Right lobe of liver (tissue), 6 donors: ENCODE results near the gene VSIG4. TPM values are rescaled to one million over a fixed set of nuclear protein-coding genes. Genes with fewer than 3 reads are reported as not detected.

Experiments
- ATAC-seq, 4 donors: fragments of 200-7000 bp; cut with Tn5 transposase; one replicate each; pipeline ENCODE4 v1.9.1; 2020; ENCODE audit warnings: mild to moderate bottlenecking in 4 of 4, moderate library complexity in 4 of 4
- DNase-seq, 3 donors: peaks; one replicate each; pipeline ENCODE4 v3.0.0-alpha.2; 2020
- H3K27ac ChIP-seq, 3 donors: fragments of 200-600 bp; one replicate each; pipeline ENCODE4 v1.8.0; 2022
- H3K27me3 ChIP-seq, 2 donors: fragments of 200-600 bp; one replicate each; pipeline ENCODE4 v1.8.0; 2022
- H3K36me3 ChIP-seq, 4 donors: fragments of 200-600 bp; sonication (generic) in 1 of 4; one replicate each; pipeline versions ENCODE4 v1.5.1 to v1.8.0; 2017 to 2022; ENCODE audit warnings: control low read depth in 1 of 4
- H3K4me1 ChIP-seq, 4 donors: fragments of 200-600 bp; sonication (generic) in 1 of 4; one replicate each; pipeline versions ENCODE4 v1.5.1 to v1.8.0; 2017 to 2022; ENCODE audit warnings: control low read depth in 1 of 4
- H3K4me3 ChIP-seq, 3 donors: fragments of 200-600 bp; one replicate each; pipeline ENCODE4 v1.8.0; 2022
- H3K9me3 ChIP-seq, 4 donors: fragments of 200-600 bp; sonication (generic) in 1 of 4; one replicate each; pipeline versions ENCODE4 v1.5.1 to v1.8.0; 2017 to 2022; ENCODE audit warnings: control low read depth in 1 of 4
- CTCF ChIP-seq, 4 donors: fragments of 200-600 bp in 3 of 4; fragments of 450-650 bp in 1 of 4; IDR thresholded peaks; one replicate each; pipeline versions ENCODE4 v1.5.1 to v1.8.0; 2016 to 2022; ENCODE audit warnings: antibody characterized with exemption in 4 of 4, mild to moderate bottlenecking in 2 of 4
- POLR2A ChIP-seq: fragments of 450-650 bp; IDR thresholded peaks from one replicate; pipeline ENCODE4 v1.6.1; 2017; ENCODE audit warnings: antibody characterized with exemption, mild to moderate bottlenecking
- WGBS: methylation state at CpG from one replicate; pipeline ENCODE4 v1.1.6; 2018; ENCODE audit warnings: low coverage, low lambda C conversion rate; ENCODE audit not compliant: insufficient coverage; ENCODE audit errors: missing lambda C conversion rate; 5-methylcytosine and 5-hydroxymethylcytosine counted together
- intact Hi-C, 2 donors: fragments of 100-400 bp; cut with DNase I; formaldehyde crosslinking; loops; one replicate each; pipeline versions ENCODE4 v1.11.2 to v1.14.1; 2022
- total RNA-seq, 6 experiments: library from RNA; depleted of rRNA in 2 of 6; stranded (reverse); fragments of >200 nt in 2 of 6; fragmentation: NEBNext Ultra II Directional in 3 of 6; extraction: Animal tissue kit (Norgen Biotek cat#: 25700) in 3 of 6; gene quantifications; one replicate each; pipeline versions ENCODE4 v1.1.0 to v1.2.4, GENCODE V29; 2016 to 2023
- donor health status: DM: no; HTN: yes; CAD: no.
- donor health status: DM: no; HTN: no; CAD: no.
- donor health status: DM: no; HTN: no; CAD: no.
- donor health status: DM: no; HTN: yes; CAD: no.
- donor health status: DM: no; HTN: yes; CAD: no.

The VSIG4 gene
- total RNA-seq, 6 experiments from 2014 or later: 16.9 to 50.2 (median 31.4) TPM

DNA sequence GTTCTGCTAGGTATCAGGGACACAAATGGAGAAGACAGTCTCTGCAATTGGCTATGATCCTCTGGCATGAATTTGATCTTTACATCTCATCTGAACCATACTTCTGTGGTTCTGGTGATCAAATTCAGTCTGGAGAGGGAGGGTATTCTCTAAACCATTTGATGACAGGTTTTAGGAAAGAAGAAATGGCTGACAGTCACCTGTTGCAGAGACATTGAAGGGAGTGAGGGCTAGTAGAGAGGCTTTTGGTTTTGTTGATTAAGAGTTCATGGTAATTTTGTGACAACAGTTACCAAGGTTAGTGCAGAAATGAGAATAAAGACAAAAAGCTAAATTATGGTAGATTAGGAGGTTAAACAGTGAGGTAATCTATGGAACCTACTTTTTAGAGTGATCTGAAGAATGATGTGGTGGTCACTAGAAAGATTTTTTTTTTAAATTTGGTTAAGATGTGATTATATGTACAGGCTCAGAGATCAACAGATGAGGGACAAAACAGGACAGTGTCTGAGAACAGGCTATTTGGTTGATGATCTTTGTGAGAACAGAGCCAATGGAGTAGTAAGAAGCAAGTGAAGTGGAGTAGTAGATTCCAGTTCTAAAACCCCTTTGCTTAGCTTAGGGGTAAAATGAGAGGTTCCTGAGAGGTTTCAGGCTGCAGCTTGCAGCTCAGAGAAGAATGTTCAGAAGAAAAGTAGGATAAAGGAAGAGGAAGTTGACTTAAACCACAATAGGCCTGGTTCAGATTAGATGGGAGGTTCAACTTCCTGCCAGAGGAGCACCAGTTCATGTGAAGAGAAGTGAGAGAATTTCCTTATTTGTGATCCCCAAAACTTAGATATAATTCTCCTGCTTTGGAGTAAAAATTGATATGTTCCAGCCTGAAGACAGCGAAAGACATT lies 34.7 kb downstream of the VSIG4 start:
- Histone ChIP-seq H3K36me3 (no peaks in the 10 kb centered on the region), H3K27ac (no peak overlapping the region), H3K9me3 (no peaks in the 10 kb centered on the region), H3K4me1 (no peaks in the 10 kb centered on the region), H3K4me3 (no peak overlapping the region), H3K27me3 (no peaks in the 10 kb centered on the region)
- ATAC-seq (peak in 3 of 4 donors; percentile 48 to 65 (median 59)), DNase-seq (no peak)
- no peak for TF ChIP-seq CTCF (IDR thresholded peaks at IDR 0.05)
- no peak for TF ChIP-seq POLR2A
- WGBS: 58% methylated on average over 1 of the region's 1 CpG
- intact Hi-C loops: no loop called here

GRCh38 chrX:66002824-66003680 lies 36.8 kb downstream of the VSIG4 start:
- Histone ChIP-seq H3K27ac (no peak overlapping the region), H3K36me3 (no peaks in the 10 kb centered on the region), H3K4me1 (no peaks in the 10 kb centered on the region), H3K9me3 (no peaks in the 10 kb centered on the region), H3K27me3 (no peaks in the 10 kb centered on the region), H3K4me3 (no peak overlapping the region)
- no peak for TF ChIP-seq POLR2A
- no peak for TF ChIP-seq CTCF (IDR thresholded peaks at IDR 0.05)
- intact Hi-C loops: no loop called here
- DNase-seq (no peak), ATAC-seq (no peak)
- WGBS: 42% methylated on average over 9 of the region's 11 CpGs

DNA sequence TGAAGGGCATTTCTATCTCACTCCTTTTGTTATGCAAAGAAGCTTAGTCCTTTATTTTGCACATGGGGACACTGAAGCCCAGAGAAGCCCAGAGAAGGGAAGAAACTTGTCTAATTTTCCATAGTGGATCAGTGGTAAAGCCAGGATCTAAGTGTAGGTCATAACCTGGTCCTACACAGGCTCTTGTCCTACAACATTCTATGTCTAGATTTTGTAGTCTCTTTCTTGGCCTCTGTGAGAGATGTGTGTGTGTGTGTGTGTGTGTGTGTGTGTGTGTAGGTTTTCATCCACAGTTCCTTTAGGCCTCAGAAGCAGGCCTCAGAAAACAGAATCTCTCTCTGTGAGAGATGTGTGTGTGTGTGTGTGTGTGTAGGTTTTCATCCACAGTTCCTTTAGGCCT lies 38.3 kb downstream of the VSIG4 start:
- Histone ChIP-seq H3K36me3 (no peaks in the 10 kb centered on the region), H3K27ac (no peak overlapping the region), H3K4me1 (no peaks in the 10 kb centered on the region), H3K27me3 (no peaks in the 10 kb centered on the region), H3K4me3 (no peak overlapping the region), H3K9me3 (no peaks in the 10 kb centered on the region)
- intact Hi-C loops: no loop called here
- no peak for DNase-seq
- no peak for ATAC-seq
- no peak for TF ChIP-seq CTCF (IDR thresholded peaks at IDR 0.05)
- no peak for TF ChIP-seq POLR2A

- no peaks in the 10 kb centered on the region for H3K36me3 ChIP-seq
- H3K4me1 ChIP-seq: no peaks in the 10 kb centered on the region
- no peaks in the 10 kb centered on the region for H3K27me3 ChIP-seq
- intact Hi-C loops: no loop called here
- no peak for DNase-seq
- no peaks in the 10 kb centered on the region for H3K9me3 ChIP-seq
- 43% methylated on average over 3 of the region's 3 CpGs for WGBS
- no peak overlapping the region for H3K27ac ChIP-seq
- no peak for TF ChIP-seq CTCF (IDR thresholded peaks at IDR 0.05)
- no peak for TF ChIP-seq POLR2A
- no peak for ATAC-seq
- no peak overlapping the region for H3K4me3 ChIP-seq
These were observed 39.1 kb downstream of the VSIG4 start for GRCh38 chrX:66000628-66001272.
